Stomach (tissue), 9 donors: ENCODE data around the gene PTPRK. TPM values are rescaled to one million over a fixed set of nuclear protein-coding genes. Genes with fewer than 3 reads are reported as not detected.
"Not testable (repeated sequence)": the region's sequence is repeated elsewhere in the genome, so short reads cannot be mapped to it uniquely, and the experiment has no call there.

Experiments used
- DNase-seq, 2 donors: peaks; one replicate each; pipeline versions ENCODE4 v3.0.0 to v3.0.0-alpha.2; 2013 to 2019
- H3K27ac ChIP-seq, 5 donors: fragments of 200-600 bp in 4 of 5; sonication (generic) in 4 of 5; one replicate each; pipeline ENCODE4 v1.5.1; 2013 to 2019; ENCODE audit warnings: mild to moderate bottlenecking in 1 of 5, moderate library complexity in 1 of 5
- H3K27me3 ChIP-seq, 3 donors: fragments of 200-600 bp; sonication (generic); one replicate each; pipeline ENCODE4 v1.5.1; 2017 to 2019; ENCODE audit warnings: mixed run types in 1 of 3
- H3K36me3 ChIP-seq, 4 donors: fragments of 200-600 bp; sonication (generic); 1 replicate in 3 of 4; 2 replicates in 1 of 4; pipeline ENCODE4 v1.5.1; 2016 to 2019
- H3K4me1 ChIP-seq, 4 donors: fragments of 200-600 bp; sonication (generic); one replicate each; pipeline ENCODE4 v1.5.1; 2016 to 2019
- H3K4me3 ChIP-seq, 4 donors: fragments of 200-600 bp; sonication (generic) in 3 of 4; one replicate each; pipeline ENCODE4 v1.5.1; 2016 to 2019; ENCODE audit warnings: mild to moderate bottlenecking in 1 of 4
- H3K9me3 ChIP-seq, 4 donors: fragments of 200-600 bp; sonication (generic); one replicate each; pipeline ENCODE4 v1.5.1; 2016 to 2019
- EP300 ChIP-seq: sonication (generic); formaldehyde crosslinking; IDR thresholded peaks from one replicate; pipeline ENCODE4 v1.6.1; 2017; ENCODE audit warnings: antibody characterized with exemption
- POLR2A ChIP-seq, 4 donors: fragments of 450-650 bp; IDR thresholded peaks; one replicate each; pipeline ENCODE4 v1.6.1; 2016; ENCODE audit warnings: antibody characterized with exemption in 4 of 4, control low read depth in 2 of 4, mild to moderate bottlenecking in 1 of 4, moderate library complexity in 1 of 4
- POLR2AphosphoS5 ChIP-seq, 3 donors: sonication (generic); formaldehyde crosslinking; IDR thresholded peaks; one replicate each; pipeline ENCODE4 v1.6.1; 2016; ENCODE audit warnings: antibody characterized with exemption in 3 of 3
- WGBS, 5 donors: extraction: QIAGEN DNeasy Blood & Tissue Kit in 3 of 5; methylation state at CpG; one replicate each; pipeline versions ENCODE4 v1.1.5 to v1.1.7; 2013 to 2018; 5-methylcytosine and 5-hydroxymethylcytosine counted together
- intact Hi-C: fragments of 100-400 bp; cut with DNase I; formaldehyde crosslinking; loops from one replicate; pipeline ENCODE4 v1.15.1; 2023; ENCODE audit warnings: low total_unique reads
- polyA plus RNA-seq, 3 donors: library from polyadenylated mRNA; stranded (reverse); fragments of 200-250 nt; gene quantifications; one replicate each; pipeline ENCODE4 v1.2.3, GENCODE V29; 2013
- total RNA-seq, 5 donors: library from RNA; depleted of rRNA; stranded (reverse); fragments of >200 nt; gene quantifications; one replicate each; pipeline versions ENCODE4 v1.1.0 to v1.2.3, GENCODE V29; 2014 to 2016
- TF ChIP-seq, protein P1 (sequence below), 7 experiments: fragments of 450-650 bp in 4 of 7; fragments of 200-600 bp in 3 of 7; sonication (generic) in 3 of 7; IDR thresholded peaks; one replicate each; pipeline ENCODE4 v1.5.1; 2016 to 2019; ENCODE audit warnings: antibody characterized with exemption in 7 of 7, control low read depth in 2 of 7, mild to moderate bottlenecking in 1 of 7
- donor health status: healthy with polysubstance abuse.
- donor health status: Bipolar disorder and iron deficiency.
- donor health status: healthy.

PTPRK gene
- total and polyA plus RNA-seq, 8 donors = 7.0 to 644 (median 114) TPM

DNA sequence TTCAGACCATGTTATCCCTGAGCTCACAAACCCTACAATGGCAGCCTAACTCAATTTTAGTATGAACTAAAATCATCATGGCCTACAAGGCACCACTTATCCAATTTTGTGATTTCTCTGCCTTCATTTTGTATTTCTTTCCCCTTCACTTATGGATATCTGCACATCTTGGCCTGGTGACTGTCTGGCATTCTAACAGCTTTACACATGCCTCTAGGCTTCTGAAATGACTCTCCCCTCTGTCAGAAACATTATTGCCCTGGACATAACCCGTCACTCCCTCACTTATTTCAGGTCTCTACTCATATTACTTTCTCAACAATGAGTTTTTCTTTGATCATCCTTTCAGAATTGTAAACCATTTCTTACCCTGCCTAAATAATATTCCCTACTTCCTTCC lies 530.3 kb downstream of the PTPRK start:
- H3K4me1 ChIP-seq = no peaks in the 10 kb centered on the region
- peaks cover 0 to 30% (median 10%) of the 10 kb centered on the region in 4 donors for H3K36me3 ChIP-seq
- no peak overlapping the region for H3K4me3 ChIP-seq
- no peak for DNase-seq
- H3K27ac ChIP-seq = no peak overlapping the region
- no peaks in the 10 kb centered on the region for H3K27me3 ChIP-seq
- TF ChIP-seq, protein P1, sequence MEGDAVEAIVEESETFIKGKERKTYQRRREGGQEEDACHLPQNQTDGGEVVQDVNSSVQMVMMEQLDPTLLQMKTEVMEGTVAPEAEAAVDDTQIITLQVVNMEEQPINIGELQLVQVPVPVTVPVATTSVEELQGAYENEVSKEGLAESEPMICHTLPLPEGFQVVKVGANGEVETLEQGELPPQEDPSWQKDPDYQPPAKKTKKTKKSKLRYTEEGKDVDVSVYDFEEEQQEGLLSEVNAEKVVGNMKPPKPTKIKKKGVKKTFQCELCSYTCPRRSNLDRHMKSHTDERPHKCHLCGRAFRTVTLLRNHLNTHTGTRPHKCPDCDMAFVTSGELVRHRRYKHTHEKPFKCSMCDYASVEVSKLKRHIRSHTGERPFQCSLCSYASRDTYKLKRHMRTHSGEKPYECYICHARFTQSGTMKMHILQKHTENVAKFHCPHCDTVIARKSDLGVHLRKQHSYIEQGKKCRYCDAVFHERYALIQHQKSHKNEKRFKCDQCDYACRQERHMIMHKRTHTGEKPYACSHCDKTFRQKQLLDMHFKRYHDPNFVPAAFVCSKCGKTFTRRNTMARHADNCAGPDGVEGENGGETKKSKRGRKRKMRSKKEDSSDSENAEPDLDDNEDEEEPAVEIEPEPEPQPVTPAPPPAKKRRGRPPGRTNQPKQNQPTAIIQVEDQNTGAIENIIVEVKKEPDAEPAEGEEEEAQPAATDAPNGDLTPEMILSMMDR (IDR thresholded peaks at IDR 0.05) = no peak
- TF ChIP-seq POLR2AphosphoS5 (IDR thresholded peaks at IDR 0.05) (no peak), POLR2A (IDR thresholded peaks at IDR 0.05) (no peak), EP300 (no peak)
- intact Hi-C loops = no loop called here
- H3K9me3 ChIP-seq = no peaks in the 10 kb centered on the region
- 92 to 100% (median 96%) methylated on average over 1 of the region's 1 CpG for WGBS, 5 donors

DNA sequence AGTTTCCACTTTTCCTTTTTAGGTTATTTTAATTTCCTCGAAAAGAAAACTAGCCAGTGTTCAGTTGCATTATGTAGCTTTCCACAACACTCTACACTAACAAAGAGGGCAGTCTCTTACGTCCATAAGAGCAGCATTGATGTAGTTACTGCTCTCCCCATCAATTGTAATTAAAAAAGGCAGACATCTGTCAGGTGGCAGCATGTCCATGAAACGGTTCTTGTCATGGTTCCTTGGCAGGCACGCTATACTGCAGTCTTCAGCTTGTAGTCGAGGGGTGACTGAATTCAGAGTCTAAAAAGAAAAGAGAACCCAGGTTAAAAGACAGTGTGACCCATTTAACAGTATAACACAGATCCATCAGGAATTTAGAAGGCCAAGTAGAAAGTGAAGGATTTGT lies 539.4 kb downstream of the PTPRK start:
- Histone ChIP-seq H3K4me1 (no peaks in the 10 kb centered on the region), H3K27me3 (no peaks in the 10 kb centered on the region), H3K27ac (no peak overlapping the region), H3K36me3 (peaks cover 21 to 100% (median 88%) of the 10 kb centered on the region in 4 donors), H3K4me3 (no peak overlapping the region), H3K9me3 (no peaks in the 10 kb centered on the region)
- TF ChIP-seq EP300 (no peak), POLR2A (IDR thresholded peaks at IDR 0.05) (no peak), POLR2AphosphoS5 (IDR thresholded peaks at IDR 0.05) (no peak)
- TF ChIP-seq, protein P1 (IDR thresholded peaks at IDR 0.05) = no peak
- DNase-seq = peak in 1 of 2 donors; percentile 14
- intact Hi-C loops = no loop called here
- 85 to 95% (median 89%) methylated on average over 5 of the region's 5 CpGs for WGBS, 5 donors

DNA sequence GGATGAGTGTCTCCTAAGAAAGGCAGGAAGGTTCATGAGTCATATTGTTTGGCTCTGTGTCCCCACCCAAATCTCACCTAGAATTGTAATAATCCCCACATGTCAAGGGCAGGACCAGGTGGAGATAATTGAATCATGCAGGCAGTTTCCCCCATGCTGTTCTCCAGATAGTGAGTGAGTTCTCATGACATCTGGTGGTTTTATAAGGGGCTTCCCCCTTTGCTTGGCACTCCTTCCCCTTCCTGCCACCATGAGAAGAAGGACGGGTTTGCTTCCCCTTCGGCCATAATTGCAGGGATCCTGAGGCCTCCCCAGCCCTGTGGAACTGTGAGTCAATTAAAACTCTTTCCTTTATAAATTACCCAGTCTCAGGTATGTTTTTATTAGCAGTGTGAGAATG lies 542.2 kb downstream of the PTPRK start:
- H3K36me3 ChIP-seq = peaks cover 23 to 94% (median 89%) of the 10 kb centered on the region in 4 donors
- H3K27ac ChIP-seq, intact Hi-C loops, H3K27me3 ChIP-seq, H3K9me3 ChIP-seq, DNase-seq, H3K4me1 ChIP-seq, H3K4me3 ChIP-seq: not testable (repeated sequence)
- 56 to 86% (median 84%) methylated on average over 2 of the region's 2 CpGs for WGBS, 5 donors

- H3K27me3 ChIP-seq = no peaks in the 10 kb centered on the region
- H3K4me3 ChIP-seq = no peak overlapping the region
- peaks cover 24 to 94% (median 89%) of the 10 kb centered on the region in 4 donors for H3K36me3 ChIP-seq
- intact Hi-C loops = no loop called here
- no peak for DNase-seq
- WGBS, 5 donors = 94 to 99% (median 97%) methylated on average over 4 of the region's 4 CpGs
- no peak overlapping the region for H3K27ac ChIP-seq
- TF ChIP-seq POLR2A (IDR thresholded peaks at IDR 0.05) = no peak
- H3K9me3 ChIP-seq = no peaks in the 10 kb centered on the region
- H3K4me1 ChIP-seq = no peaks in the 10 kb centered on the region
Measured at GRCh38 chr6:127976796-127977195, 543.6 kb downstream of the PTPRK start.

DNA sequence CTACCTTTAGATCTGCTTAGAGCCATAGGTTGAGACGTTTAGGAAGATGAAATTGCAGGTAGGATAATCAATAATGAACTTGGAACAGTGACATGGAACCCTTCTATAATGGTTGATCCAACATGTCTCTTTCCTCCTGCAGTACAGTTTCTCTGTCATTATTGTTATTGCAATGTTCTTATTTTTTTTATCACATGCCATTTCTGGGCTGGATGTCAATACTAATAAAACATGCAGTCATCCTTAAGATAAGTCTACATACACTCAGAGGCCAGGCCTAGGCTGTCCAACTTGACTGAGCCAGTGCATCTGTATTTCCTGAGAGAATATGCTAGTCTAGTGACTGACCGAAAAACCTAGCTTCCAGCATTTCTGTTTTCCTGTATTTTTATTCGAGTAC lies 544.3 kb downstream of the PTPRK start:
- H3K27me3 ChIP-seq = no peaks in the 10 kb centered on the region
- H3K27ac ChIP-seq = no peak overlapping the region
- no peaks in the 10 kb centered on the region for H3K9me3 ChIP-seq
- H3K4me3 ChIP-seq = no peak overlapping the region
- intact Hi-C loops = no loop called here
- DNase-seq = no peak
- WGBS, 5 donors = 78 to 94% (median 89%) methylated on average over 3 of the region's 3 CpGs
- no peaks in the 10 kb centered on the region for H3K4me1 ChIP-seq
- H3K36me3 ChIP-seq = peaks cover 19 to 92% (median 84%) of the 10 kb centered on the region in 4 donors
- TF ChIP-seq POLR2AphosphoS5 (IDR thresholded peaks at IDR 0.05) = no peak
- TF ChIP-seq EP300 = no peak
- TF ChIP-seq POLR2A (IDR thresholded peaks at IDR 0.05) = no peak
- TF ChIP-seq, protein P1 (IDR thresholded peaks at IDR 0.05) = no peak
